HG02759 (cell line): Measurements from ENCODE around the gene CDIP1.

Source experiments
- ATAC-seq: cut with Tn5 transposase; IDR thresholded peaks from one replicate; pipeline ENCODE4 v1.9.1; 2021; ENCODE audit warnings: mild to moderate bottlenecking, moderate library complexity; ENCODE audit not compliant: unreplicated experiment

The CDIP1 gene

DNA sequence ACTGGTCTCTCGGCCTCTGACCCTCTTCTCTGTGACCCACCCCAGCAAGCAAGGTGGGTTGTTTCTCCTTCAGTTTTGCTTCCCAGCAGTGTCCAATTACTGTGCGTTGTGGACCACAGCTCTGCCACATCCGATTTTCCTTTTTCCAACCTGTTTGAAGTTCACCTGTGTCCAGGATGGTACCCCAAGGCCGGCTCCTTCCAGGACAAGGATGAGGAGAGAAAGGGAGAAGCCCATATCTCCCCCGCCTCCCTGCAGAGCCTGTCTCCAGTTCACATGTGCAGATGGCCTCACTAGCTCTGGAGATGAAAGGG is 77.7 kb downstream of the CDIP1 start:
- ATAC-seq, result no peak
